ENCODE measurements around the gene PRND. TPM values are rescaled to one million over a fixed set of nuclear protein-coding genes. Genes with fewer than 3 reads are reported as not detected.
A peak's percentile ranks its signal among the peaks of the same experiment; 100 is the strongest.

Gene PRND
- total and polyA plus RNA-seq, 2 of the 13 experiments (the other 11 are each of a cell fraction or from before 2014, with no cell fraction given), result not detected

DNA sequence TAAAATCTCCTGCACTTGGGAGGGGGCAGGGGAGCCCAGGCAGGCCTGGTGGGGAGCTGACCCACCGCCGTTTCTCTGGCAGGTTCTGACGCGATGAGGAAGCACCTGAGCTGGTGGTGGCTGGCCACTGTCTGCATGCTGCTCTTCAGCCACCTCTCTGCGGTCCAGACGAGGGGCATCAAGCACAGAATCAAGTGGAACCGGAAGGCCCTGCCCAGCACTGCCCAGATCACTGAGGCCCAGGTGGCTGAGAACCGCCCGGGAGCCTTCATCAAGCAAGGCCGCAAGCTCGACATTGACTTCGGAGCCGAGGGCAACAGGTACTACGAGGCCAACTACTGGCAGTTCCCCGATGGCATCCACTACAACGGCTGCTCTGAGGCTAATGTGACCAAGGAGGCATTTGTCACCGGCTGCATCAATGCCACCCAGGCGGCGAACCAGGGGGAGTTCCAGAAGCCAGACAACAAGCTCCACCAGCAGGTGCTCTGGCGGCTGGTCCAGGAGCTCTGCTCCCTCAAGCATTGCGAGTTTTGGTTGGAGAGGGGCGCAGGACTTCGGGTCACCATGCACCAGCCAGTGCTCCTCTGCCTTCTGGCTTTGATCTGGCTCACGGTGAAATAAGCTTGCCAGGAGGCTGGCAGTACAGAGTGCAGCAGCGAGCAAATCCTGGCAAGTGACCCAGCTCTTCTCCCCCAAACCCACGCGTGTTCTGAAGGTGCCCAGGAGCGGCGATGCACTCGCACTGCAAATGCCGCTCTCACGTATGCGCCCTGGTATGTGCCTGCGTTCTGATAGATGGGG lies 3.0 kb downstream of the PRND start:
- in situ Hi-C loops (cut with HindIII; ENCODE audit: extremely low pct_ligation_motif_present, low pct_unique_long_range_greater_than_20kb) (loop anchor here (5.0 kb wide), 2 partner anchors 117 to 472 kb away; no protein-coding TSS in a partner anchor), intact Hi-C loops (cut with micrococcal nuclease; ENCODE audit: unreplicated experiment) (no loop called here)
- Histone ChIP-seq H3K79me2 (ENCODE audit: insufficient read depth, low read length) (no peaks in the 10 kb centered on the region), H3K4me3 (replicated peaks in 1 of 3; ENCODE audit: insufficient read depth in 1 of 3, low read depth in 2 of 3, low read length in 3 of 3) (no peak overlapping the region), H3K27ac (ENCODE audit: extremely low read length, insufficient read depth, low read length) (no peak overlapping the region), H2AFZ (ENCODE audit: low read length) (no peak overlapping the region), H3K4me2 (ENCODE audit: low read depth, low read length) (no peak overlapping the region), H3K9ac (ENCODE audit: insufficient read depth, low read depth, low read length) (no peak overlapping the region), H3K4me1 (ENCODE audit: insufficient read depth, low read length) (peaks cover 15% of the 10 kb centered on the region), H4K20me1 (ENCODE audit: insufficient read depth, low read length) (no peaks in the 10 kb centered on the region), H3K27me3 (ENCODE audit: control insufficient read depth in 1 of 2, insufficient read depth in 2 of 2, low read length in 2 of 2) (peaks cover 10 to 42% of the 10 kb centered on the region in 2 experiments; a peak in 3 of 5 replicates), H3K9me3 (ENCODE audit: low read length) (no peaks in the 10 kb centered on the region), H3K36me3 (replicated peaks in 1 of 2; ENCODE audit: control insufficient read depth in 1 of 2, insufficient read depth in 2 of 2, low read length in 2 of 2) (no peaks in the 10 kb centered on the region)
- WGBS (ENCODE audit: low lambda C conversion rate), result 58% methylated on average over 25 of the region's 34 CpGs
- CTCF ChIA-PET (ENCODE audit: low intra/inter-chr PET ratio, low total read pairs), result no interaction called here
- BruUV-seq (replicated peaks), result no TSS peak
- ATAC-seq, result no peak
- no peak for FAIRE-seq
- DNase-seq (ENCODE audit: low spot score), result no peak
- POLR2A ChIA-PET, result no interaction called here
- 0 out of 2 replicates have a peak, but pooled peaks have one; percentile 23 for TF ChIP-seq EED (CRISPR knock-in tag; IDR thresholded peaks at IDR 0.05)
- no peak for TF ChIP-seq MTA1 (CRISPR knock-in tag; IDR thresholded peaks at IDR 0.05; ENCODE audit: borderline replicate concordance)
- no peak for TF ChIP-seq ZEB1 (IDR thresholded peaks at IDR 0.05; ENCODE audit: insufficient replicate concordance, low read depth)
- no peak for TF ChIP-seq FOSL2 (CRISPR knock-in tag; IDR thresholded peaks at IDR 0.05)
- TF ChIP-seq, protein P1, sequence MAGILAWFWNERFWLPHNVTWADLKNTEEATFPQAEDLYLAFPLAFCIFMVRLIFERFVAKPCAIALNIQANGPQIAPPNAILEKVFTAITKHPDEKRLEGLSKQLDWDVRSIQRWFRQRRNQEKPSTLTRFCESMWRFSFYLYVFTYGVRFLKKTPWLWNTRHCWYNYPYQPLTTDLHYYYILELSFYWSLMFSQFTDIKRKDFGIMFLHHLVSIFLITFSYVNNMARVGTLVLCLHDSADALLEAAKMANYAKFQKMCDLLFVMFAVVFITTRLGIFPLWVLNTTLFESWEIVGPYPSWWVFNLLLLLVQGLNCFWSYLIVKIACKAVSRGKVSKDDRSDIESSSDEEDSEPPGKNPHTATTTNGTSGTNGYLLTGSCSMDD (CRISPR knock-in tag; IDR thresholded peaks at IDR 0.05), result no peak
- peak; percentile 65; the same call in 1 of the 2 replicates for TF ChIP-seq NRL (CRISPR knock-in tag; IDR thresholded peaks at IDR 0.05; ENCODE audit: borderline replicate concordance)
- TF ChIP-seq, protein P2, sequence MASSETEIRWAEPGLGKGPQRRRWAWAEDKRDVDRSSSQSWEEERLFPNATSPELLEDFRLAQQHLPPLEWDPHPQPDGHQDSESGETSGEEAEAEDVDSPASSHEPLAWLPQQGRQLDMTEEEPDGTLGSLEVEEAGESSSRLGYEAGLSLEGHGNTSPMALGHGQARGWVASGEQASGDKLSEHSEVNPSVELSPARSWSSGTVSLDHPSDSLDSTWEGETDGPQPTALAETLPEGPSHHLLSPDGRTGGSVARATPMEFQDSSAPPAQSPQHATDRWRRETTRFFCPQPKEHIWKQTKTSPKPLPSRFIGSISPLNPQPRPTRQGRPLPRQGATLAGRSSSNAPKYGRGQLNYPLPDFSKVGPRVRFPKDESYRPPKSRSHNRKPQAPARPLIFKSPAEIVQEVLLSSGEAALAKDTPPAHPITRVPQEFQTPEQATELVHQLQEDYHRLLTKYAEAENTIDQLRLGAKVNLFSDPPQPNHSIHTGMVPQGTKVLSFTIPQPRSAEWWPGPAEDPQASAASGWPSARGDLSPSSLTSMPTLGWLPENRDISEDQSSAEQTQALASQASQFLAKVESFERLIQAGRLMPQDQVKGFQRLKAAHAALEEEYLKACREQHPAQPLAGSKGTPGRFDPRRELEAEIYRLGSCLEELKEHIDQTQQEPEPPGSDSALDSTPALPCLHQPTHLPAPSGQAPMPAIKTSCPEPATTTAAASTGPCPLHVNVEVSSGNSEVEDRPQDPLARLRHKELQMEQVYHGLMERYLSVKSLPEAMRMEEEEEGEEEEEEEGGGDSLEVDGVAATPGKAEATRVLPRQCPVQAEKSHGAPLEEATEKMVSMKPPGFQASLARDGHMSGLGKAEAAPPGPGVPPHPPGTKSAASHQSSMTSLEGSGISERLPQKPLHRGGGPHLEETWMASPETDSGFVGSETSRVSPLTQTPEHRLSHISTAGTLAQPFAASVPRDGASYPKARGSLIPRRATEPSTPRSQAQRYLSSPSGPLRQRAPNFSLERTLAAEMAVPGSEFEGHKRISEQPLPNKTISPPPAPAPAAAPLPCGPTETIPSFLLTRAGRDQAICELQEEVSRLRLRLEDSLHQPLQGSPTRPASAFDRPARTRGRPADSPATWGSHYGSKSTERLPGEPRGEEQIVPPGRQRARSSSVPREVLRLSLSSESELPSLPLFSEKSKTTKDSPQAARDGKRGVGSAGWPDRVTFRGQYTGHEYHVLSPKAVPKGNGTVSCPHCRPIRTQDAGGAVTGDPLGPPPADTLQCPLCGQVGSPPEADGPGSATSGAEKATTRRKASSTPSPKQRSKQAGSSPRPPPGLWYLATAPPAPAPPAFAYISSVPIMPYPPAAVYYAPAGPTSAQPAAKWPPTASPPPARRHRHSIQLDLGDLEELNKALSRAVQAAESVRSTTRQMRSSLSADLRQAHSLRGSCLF (CRISPR knock-in tag; IDR thresholded peaks at IDR 0.05; ENCODE audit: borderline replicate concordance), result no peak
- TF ChIP-seq ZNF891 (CRISPR knock-in tag; IDR thresholded peaks at IDR 0.05), result peak; percentile 55; the same call in 1 of the 2 replicates
- no peak for TF ChIP-seq IKZF1 (IDR thresholded peaks at IDR 0.05)
- no peak for TF ChIP-seq MIER3 (CRISPR knock-in tag; IDR thresholded peaks at IDR 0.05; ENCODE audit: borderline replicate concordance)
- TF ChIP-seq SNRNP70 (IDR thresholded peaks at IDR 0.05; ENCODE audit: low read depth, low read length), result no peak
- no peak for TF ChIP-seq MEIS2 (CRISPR knock-in tag; IDR thresholded peaks at IDR 0.05)
- TF ChIP-seq HIVEP1 (CRISPR knock-in tag; IDR thresholded peaks at IDR 0.05), result no peak
- TF ChIP-seq, protein P3, sequence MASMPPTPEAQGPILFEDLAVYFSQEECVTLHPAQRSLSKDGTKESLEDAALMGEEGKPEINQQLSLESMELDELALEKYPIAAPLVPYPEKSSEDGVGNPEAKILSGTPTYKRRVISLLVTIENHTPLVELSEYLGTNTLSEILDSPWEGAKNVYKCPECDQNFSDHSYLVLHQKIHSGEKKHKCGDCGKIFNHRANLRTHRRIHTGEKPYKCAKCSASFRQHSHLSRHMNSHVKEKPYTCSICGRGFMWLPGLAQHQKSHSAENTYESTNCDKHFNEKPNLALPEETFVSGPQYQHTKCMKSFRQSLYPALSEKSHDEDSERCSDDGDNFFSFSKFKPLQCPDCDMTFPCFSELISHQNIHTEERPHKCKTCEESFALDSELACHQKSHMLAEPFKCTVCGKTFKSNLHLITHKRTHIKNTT (CRISPR knock-in tag; IDR thresholded peaks at IDR 0.05), result no peak

Data from HepG2 (cell line).